ENCODE data around the gene C3orf52.
A peak's percentile ranks its signal among the peaks of the same experiment; 100 is the strongest.

Gene C3orf52

DNA sequence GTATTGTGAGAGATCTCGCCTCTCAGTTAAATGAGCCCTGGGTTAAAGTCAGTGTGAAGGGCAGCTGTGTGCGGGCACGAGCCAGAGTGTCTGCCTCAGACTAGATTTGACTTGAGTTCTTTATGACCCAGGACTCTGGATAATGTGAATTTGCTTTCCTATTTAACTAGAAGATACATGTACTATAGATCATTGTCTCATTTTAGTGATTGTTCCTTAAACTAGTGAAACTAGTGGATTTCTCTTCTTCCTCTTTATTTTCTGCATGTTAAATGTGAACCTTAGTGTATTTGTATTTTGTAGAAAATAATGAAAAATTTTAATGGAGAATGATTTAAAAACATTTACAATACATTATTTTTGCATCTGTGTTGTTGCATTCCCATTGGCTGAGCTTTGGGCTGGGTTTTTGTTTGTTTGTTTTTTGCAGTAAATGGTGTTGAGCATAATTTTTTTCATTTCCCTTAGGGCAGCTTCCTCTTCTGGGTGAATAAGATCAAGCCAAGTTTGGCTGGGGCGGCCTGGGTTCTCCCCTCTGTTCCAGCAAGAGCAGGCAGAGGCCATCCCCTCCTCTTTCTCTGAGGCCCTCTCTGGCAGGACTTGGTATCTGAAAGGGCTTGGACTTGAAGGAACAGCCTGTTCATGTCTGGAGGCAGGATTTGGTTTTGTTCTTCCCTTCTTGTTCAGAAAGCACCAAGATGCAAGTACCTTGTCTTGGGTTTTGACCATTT lies 31.8 kb downstream of the C3orf52 start:
- Histone ChIP-seq H3K4me3 (ENCODE audit: insufficient read depth, low read depth, low read length) (no peak overlapping the region), H3K27me3 (ENCODE audit: control insufficient read depth, insufficient read depth, low read length, poor library complexity, severe bottlenecking) (no peaks in the 10 kb centered on the region), H3K36me3 (ENCODE audit: control insufficient read depth, insufficient read depth, low read length) (no peaks in the 10 kb centered on the region), H3K9me3 (ENCODE audit: control insufficient read depth, low read length) (no peaks in the 10 kb centered on the region), H3K27ac (ENCODE audit: insufficient read depth, low read depth, low read length, poor library complexity, severe bottlenecking) (no peak overlapping the region), H3K4me1 (ENCODE audit: control insufficient read depth, insufficient read depth, low read length) (peaks cover 20% of the 10 kb centered on the region)
- WGBS, 2 experiments = 95 to 97% methylated on average over 4 of the region's 4 CpGs

DNA sequence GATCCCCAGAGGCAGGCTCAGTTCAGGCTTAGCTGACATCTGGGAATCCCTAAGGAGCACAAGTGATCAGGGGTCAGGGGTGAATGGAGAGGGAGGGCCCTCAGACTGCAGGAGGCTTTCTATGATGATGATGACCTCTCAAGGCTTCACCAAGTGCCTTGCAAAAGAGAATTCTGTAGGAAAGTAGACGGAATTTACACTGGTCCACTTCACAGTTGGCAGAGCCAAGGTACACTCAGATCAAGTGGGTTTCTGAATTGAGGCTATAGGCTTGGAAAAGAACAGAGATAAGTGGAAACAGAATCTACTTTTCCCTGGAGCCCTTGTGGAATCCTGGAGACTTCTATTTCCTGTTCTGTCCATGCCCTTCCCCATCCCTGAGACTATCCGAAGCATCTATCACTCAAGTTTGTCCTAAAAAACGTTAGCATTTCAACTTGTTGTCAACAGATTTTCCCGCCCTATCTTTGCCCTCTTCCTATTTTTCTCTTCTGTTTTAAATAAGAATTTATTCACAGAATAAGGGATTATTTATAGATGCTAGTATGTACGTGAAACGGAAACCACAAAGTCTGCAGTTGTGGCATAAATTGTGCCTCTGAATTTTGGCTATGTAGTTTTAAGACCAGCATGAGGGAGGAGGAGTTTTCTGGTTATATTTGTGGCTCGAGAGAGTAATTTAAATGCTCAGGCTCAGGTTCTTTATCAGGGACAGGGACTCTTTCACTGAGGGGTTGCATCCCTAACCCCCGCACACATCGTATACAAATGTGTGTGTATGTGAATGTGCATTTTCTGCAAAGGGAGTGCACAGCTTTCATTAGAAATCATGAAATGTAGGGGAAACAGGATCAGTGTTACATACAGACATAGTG lies 34.0 kb downstream of the C3orf52 start:
- WGBS, 2 experiments = 88 to 90% methylated on average over 9 of the region's 9 CpGs
- Histone ChIP-seq H3K27ac (ENCODE audit: insufficient read depth, low read depth, low read length, poor library complexity, severe bottlenecking) (no peak overlapping the region), H3K9me3 (ENCODE audit: control insufficient read depth, low read length) (no peaks in the 10 kb centered on the region), H3K27me3 (ENCODE audit: control insufficient read depth, insufficient read depth, low read length, poor library complexity, severe bottlenecking) (no peaks in the 10 kb centered on the region), H3K4me1 (ENCODE audit: control insufficient read depth, insufficient read depth, low read length) (peaks cover 16% of the 10 kb centered on the region), H3K36me3 (ENCODE audit: control insufficient read depth, insufficient read depth, low read length) (no peaks in the 10 kb centered on the region), H3K4me3 (ENCODE audit: insufficient read depth, low read depth, low read length) (no peak overlapping the region)

DNA sequence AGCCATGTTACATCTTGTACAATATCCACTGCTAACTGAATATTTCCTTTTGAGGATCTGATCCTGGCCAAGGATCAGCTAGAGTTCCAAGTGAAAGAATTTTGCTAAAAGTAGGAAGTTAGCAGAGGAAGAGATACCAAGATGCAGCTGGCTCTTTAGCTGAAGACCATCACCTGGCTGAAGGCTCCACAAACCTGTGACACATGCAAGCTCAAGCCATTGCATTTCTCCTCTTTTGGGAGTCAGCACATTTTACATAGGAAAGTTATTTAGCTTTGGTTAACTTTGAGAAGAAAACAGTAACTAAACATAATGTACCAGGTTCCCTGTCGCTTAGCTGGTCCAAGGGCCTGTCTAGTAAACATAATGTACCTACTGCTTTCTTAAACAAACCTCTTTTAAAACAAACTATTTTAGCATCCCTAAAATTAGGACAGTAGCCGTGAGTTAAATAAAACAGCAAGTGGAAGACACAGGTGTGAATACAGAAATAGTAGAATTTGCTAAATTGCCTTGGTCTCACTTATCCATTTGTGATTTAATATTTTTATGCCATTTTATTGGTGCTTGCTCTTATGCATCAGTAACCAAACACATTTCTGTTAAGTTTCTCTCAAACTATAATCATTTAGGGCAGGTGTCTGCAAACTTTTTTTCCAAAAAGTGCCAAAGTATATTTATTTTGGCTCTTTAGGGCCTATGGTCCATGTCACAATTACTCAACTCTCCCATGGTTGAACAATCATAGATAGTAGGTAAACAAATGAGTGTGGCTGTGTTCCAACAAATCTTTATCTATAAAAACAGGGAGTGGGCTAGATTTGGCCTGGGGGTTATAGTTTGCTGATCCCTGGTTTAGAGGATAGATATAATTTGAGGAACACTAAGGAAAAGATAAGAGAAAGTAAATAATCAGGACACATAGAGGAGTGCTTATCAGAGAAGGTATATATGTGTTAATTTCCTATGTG lies 35.7 kb downstream of the C3orf52 start:
- Histone ChIP-seq H3K9me3 (ENCODE audit: control insufficient read depth, low read length) (no peaks in the 10 kb centered on the region), H3K27me3 (ENCODE audit: control insufficient read depth, insufficient read depth, low read length, poor library complexity, severe bottlenecking) (no peaks in the 10 kb centered on the region), H3K27ac (ENCODE audit: insufficient read depth, low read depth, low read length, poor library complexity, severe bottlenecking) (no peak overlapping the region), H3K36me3 (ENCODE audit: control insufficient read depth, insufficient read depth, low read length) (no peaks in the 10 kb centered on the region), H3K4me3 (ENCODE audit: insufficient read depth, low read depth, low read length) (no peak overlapping the region), H3K4me1 (ENCODE audit: control insufficient read depth, insufficient read depth, low read length) (peaks cover 29% of the 10 kb centered on the region)
- WGBS, 2 experiments = 100% methylated on average over 2 of the region's 2 CpGs

DNA sequence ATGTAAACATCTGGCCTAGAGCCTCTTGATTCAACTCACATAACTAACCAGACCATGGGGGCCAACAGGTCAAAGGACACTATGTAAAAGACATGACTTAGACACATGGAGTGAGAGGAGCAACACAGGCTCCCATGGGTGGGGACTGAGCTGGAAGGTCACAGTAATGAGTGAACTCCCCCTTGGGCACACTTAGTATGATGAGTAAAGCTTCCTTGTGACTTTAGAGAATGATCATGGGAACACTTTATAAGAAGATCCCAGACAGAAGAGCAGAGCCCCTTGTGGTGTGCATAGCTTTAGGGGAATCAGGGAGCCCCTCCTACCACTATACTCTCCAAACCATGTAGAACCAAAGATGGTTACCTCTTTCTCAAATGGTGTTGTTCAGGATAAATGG lies 36.7 kb downstream of the C3orf52 start:
- Histone ChIP-seq H3K27me3 (ENCODE audit: control insufficient read depth, insufficient read depth, low read length, poor library complexity, severe bottlenecking) (no peaks in the 10 kb centered on the region), H3K27ac (ENCODE audit: insufficient read depth, low read depth, low read length, poor library complexity, severe bottlenecking) (no peak overlapping the region), H3K4me3 (ENCODE audit: insufficient read depth, low read depth, low read length) (no peak overlapping the region), H3K36me3 (ENCODE audit: control insufficient read depth, insufficient read depth, low read length) (no peaks in the 10 kb centered on the region), H3K4me1 (ENCODE audit: control insufficient read depth, insufficient read depth, low read length) (peaks cover 29% of the 10 kb centered on the region), H3K9me3 (ENCODE audit: control insufficient read depth, low read length) (no peaks in the 10 kb centered on the region)

DNA sequence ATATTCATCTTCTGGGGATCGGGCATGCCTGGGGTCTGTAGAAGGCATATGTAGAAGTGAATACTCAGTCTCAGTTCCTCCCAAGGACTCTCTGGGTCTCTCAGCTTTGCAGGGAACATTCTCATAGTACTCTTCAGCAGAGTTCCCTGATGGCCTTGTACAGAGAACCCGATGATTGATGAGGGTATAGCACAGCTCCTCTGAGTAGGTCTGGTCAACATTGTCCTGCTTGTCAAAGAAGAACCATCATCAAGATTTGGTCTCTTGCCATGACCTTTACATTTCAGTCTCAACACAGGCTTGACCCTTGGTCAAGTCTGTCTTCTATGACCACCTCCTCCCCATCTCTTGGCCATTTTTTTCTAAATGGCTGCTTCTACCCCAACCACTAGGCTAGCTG lies 37.4 kb downstream of the C3orf52 start:
- 89 to 93% methylated on average over 2 of the region's 2 CpGs for WGBS, 2 experiments
- Histone ChIP-seq H3K4me1 (ENCODE audit: control insufficient read depth, insufficient read depth, low read length) (peaks cover 29% of the 10 kb centered on the region), H3K36me3 (ENCODE audit: control insufficient read depth, insufficient read depth, low read length) (no peaks in the 10 kb centered on the region)

DNA sequence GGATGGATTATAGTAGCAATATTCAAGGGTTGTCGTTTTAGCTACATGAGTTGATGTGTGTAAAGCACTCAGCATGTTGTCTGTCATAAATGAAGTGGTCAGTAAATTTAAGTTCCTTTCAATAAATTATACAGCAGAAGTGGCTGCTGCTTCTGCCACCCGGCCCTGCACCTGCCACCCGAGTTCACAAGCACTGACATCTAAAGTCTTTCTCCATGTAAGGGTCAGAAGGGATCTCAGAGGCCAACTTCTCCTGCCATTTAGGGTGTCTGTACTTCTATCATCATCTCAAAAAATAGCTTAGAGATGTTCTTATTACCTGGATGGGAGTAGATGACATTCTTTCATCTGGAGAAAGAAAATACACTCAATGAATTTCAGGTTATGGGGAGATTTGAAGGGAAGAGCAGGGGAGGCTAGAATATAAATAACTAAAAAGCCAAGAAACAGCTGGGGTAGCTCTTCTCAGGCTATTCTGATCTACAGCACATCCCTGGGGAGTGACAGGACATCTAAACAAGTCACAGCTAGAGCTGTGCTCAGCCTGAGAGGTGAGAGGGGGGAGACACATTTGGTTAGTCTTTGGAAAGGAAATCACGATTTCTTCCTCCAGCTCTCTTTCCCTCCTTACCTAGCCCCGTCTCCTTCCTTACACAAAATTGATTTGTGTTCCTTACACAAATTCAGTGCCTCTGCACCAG lies 38.9 kb downstream of the C3orf52 start:
- 84 to 85% methylated on average over 5 of the region's 5 CpGs for WGBS, 2 experiments
- H3K36me3 ChIP-seq (ENCODE audit: control insufficient read depth, insufficient read depth, low read length) = no peaks in the 10 kb centered on the region

More for the DNA sequence above, 37.4 kb downstream of the C3orf52 start:
- H3K9me3 ChIP-seq (ENCODE audit: control insufficient read depth, low read length) = no peaks in the 10 kb centered on the region
- no peak overlapping the region for H3K27ac ChIP-seq (ENCODE audit: insufficient read depth, low read depth, low read length, poor library complexity, severe bottlenecking)
- H3K27me3 ChIP-seq (ENCODE audit: control insufficient read depth, insufficient read depth, low read length, poor library complexity, severe bottlenecking) = no peaks in the 10 kb centered on the region
- no peak overlapping the region for H3K4me3 ChIP-seq (ENCODE audit: insufficient read depth, low read depth, low read length)

DNA sequence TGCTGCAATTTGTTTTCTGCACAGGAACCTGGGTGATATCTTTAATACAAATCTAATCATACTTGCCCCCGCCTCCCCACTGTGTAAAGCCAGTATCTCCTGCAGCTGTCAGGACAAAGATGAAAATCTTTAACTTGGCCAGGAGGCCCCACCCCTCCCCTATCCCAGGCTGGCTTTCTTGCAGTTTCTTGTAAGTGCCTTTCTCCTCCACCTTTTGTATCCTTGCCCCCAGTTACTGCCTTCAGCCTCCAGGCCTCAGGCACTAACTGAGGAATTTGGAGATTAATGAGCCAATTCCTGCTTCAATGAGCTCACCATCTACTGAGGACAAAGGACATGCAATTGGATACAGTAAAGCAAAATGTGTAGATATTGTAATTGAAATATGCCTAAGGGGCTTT lies 40.3 kb downstream of the C3orf52 start:
- WGBS, 2 experiments = 41 to 45% methylated on average over 1 of the region's 1 CpG
- peak overlapping the region; percentile 56 for H3K27ac ChIP-seq (ENCODE audit: insufficient read depth, low read depth, low read length, poor library complexity, severe bottlenecking)

More for the DNA sequence above, 38.9 kb downstream of the C3orf52 start:
- no peaks in the 10 kb centered on the region for H3K9me3 ChIP-seq (ENCODE audit: control insufficient read depth, low read length)
- no peaks in the 10 kb centered on the region for H3K27me3 ChIP-seq (ENCODE audit: control insufficient read depth, insufficient read depth, low read length, poor library complexity, severe bottlenecking)
- H3K27ac ChIP-seq (ENCODE audit: insufficient read depth, low read depth, low read length, poor library complexity, severe bottlenecking) = peak overlapping the region; percentile 32
- H3K4me1 ChIP-seq (ENCODE audit: control insufficient read depth, insufficient read depth, low read length) = peaks cover 30% of the 10 kb centered on the region
- no peak overlapping the region for H3K4me3 ChIP-seq (ENCODE audit: insufficient read depth, low read depth, low read length)

DNA sequence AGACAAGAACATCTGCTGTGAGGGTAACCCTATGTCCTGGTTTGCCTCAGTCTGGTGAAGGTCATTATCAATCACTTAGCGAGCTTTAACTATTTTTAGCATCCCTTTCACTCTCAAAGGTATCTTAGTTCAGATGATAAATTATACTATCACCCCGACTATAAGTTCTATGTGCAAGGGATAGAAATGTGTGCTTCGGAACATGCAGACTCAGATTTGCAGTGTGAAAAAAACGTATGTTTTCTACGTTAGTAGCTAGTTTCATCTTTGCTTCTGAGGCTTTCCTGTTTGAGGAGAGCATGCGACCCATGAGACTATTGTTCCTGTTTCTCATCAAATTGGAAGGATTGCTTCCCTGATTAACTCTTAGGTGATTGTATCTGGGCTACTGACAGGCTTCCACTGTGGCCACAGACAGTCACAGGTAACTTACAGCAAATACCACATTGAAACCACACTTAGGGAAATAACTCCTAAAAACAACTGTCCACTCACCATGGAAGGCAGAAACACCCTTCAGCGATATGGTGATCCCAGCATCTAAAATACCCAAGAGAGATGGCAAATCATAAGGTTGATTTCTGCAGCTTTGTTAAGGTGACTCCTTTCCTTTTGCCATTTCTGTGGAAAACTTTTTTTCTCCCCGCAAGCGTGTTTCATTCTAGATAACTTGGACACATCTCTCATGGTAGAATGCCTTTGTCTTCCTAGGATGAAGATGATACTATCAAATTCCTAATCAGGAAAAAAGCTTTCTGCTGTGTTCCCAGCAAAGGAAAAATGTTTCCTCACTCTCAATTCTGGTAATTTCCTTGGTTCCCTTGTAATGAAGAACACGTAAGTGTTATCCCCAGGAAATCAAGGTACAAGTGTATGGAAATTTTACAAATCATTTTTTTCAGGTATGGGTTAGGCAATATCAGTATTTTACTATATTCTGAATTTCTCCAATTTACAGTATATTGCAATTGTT lies 41.6 kb downstream of the C3orf52 start:
- no peaks in the 10 kb centered on the region for H3K27me3 ChIP-seq (ENCODE audit: control insufficient read depth, insufficient read depth, low read length, poor library complexity, severe bottlenecking)
- no peak overlapping the region for H3K27ac ChIP-seq (ENCODE audit: insufficient read depth, low read depth, low read length, poor library complexity, severe bottlenecking)
- H3K4me1 ChIP-seq (ENCODE audit: control insufficient read depth, insufficient read depth, low read length) = peaks cover 27% of the 10 kb centered on the region
- H3K4me3 ChIP-seq (ENCODE audit: insufficient read depth, low read depth, low read length) = no peak overlapping the region
- H3K9me3 ChIP-seq (ENCODE audit: control insufficient read depth, low read length) = no peaks in the 10 kb centered on the region
- H3K36me3 ChIP-seq (ENCODE audit: control insufficient read depth, insufficient read depth, low read length) = no peaks in the 10 kb centered on the region
- 90 to 91% methylated on average over 7 to 10 of the region's 10 CpGs for WGBS, 2 experiments

More for the DNA sequence above, 40.3 kb downstream of the C3orf52 start:
- no peaks in the 10 kb centered on the region for H3K27me3 ChIP-seq (ENCODE audit: control insufficient read depth, insufficient read depth, low read length, poor library complexity, severe bottlenecking)
- H3K4me3 ChIP-seq (ENCODE audit: insufficient read depth, low read depth, low read length) = no peak overlapping the region
- H3K9me3 ChIP-seq (ENCODE audit: control insufficient read depth, low read length) = no peaks in the 10 kb centered on the region
- H3K4me1 ChIP-seq (ENCODE audit: control insufficient read depth, insufficient read depth, low read length) = peaks cover 27% of the 10 kb centered on the region
- no peaks in the 10 kb centered on the region for H3K36me3 ChIP-seq (ENCODE audit: control insufficient read depth, insufficient read depth, low read length)
